A549 (cell line): Measurements from ENCODE around the gene CHD6. TPM values are rescaled to one million over a fixed set of nuclear protein-coding genes. Genes with fewer than 3 reads are reported as not detected.

Experiments
- ATAC-seq, 2 experiments: fragments of 200-7000 bp in 1 of 2; fragments of >200 bp in 1 of 2; cut with Nextera tagmentation in 1 of 2; cut with Tn5 transposase in 1 of 2; 3 replicates each; pipeline versions ENCODE4 v1.8.0 to v1.9.1; 2018 to 2020; ENCODE audit warnings: mild to moderate bottlenecking in 1 of 2, moderate library complexity in 1 of 2
- CTCF ChIA-PET: fragments of 300-600 bp; sonication (Branson Sonifier 250); formaldehyde crosslinking; extraction: SDS; loops from one replicate; lab custom pipeline; 2021; ENCODE audit warnings: antibody characterized with exemption, inconsistent platforms; lab: Yijun Ruan, JAX
- POLR2A ChIA-PET: fragments of 350-600 bp; formaldehyde crosslinking; extraction: SDS; loops from one replicate; lab custom pipeline; 2021; ENCODE audit warnings: antibody characterized with exemption, inconsistent platforms; lab: Yijun Ruan, JAX
- DNase-seq, 2 experiments: peaks; one replicate each; pipeline versions ENCODE4 v3.0.0 to v3.0.0-alpha.2; 2011 to 2016; ENCODE audit warnings: low read depth in 1 of 2, low spot score in 1 of 2
- FAIRE-seq: peaks from 2 replicates; lab custom pipeline; 2011; peaks lifted over from hg19 to GRCh38; lab: Jason Lieb, UNC
- H3K27ac ChIP-seq, 2 experiments: fragments of >200 bp; sonication (Bioruptor Twin); formaldehyde crosslinking; 3 replicates each; pipeline ENCODE4 v1.5.1; 2016 to 2017
- H3K4me1 ChIP-seq: fragments of >200 bp; sonication (Bioruptor Twin); formaldehyde crosslinking; 3 replicates; pipeline ENCODE4 v1.6.1; 2016
- H3K4me2 ChIP-seq: fragments of >200 bp; sonication (Bioruptor Twin); formaldehyde crosslinking; 3 replicates; pipeline ENCODE4 v1.6.1; 2016
- H3K4me3 ChIP-seq: fragments of >200 bp; sonication (Bioruptor Twin); formaldehyde crosslinking; 3 replicates; pipeline ENCODE4 v1.5.1; 2016
- H3K9me3 ChIP-seq: fragments of >200 bp; sonication (Bioruptor Twin); formaldehyde crosslinking; 3 replicates; pipeline ENCODE4 v1.6.1; 2016
- CBX2 ChIP-seq: fragments of 200-600 bp; sonication (generic); IDR thresholded peaks from 2 replicates; pipeline ENCODE4 v1.6.1; 2016; ENCODE audit warnings: low read depth, mild to moderate bottlenecking, borderline replicate concordance
- CBX8 ChIP-seq: fragments of 200-600 bp; sonication (generic); IDR thresholded peaks from 2 replicates; pipeline ENCODE4 v1.6.1; 2016
- CEBPB ChIP-seq, 2 experiments: fragments of >200 bp in 1 of 2; sonication (Bioruptor Twin) in 1 of 2; formaldehyde crosslinking in 1 of 2; IDR thresholded peaks; 2 replicates each; pipeline ENCODE4 v1.6.1; 2012 to 2016
- CHD2 ChIP-seq: fragments of 150-350 bp; IDR thresholded peaks from 2 replicates; pipeline ENCODE4 v1.6.1; 2014; ENCODE audit warnings: low read length; ENCODE audit not compliant: partially characterized antibody
- E2F6 ChIP-seq: IDR thresholded peaks from 2 replicates; pipeline ENCODE4 v1.6.1; 2012; ENCODE audit warnings: low read depth, borderline replicate concordance
- EHF ChIP-seq: fragments of 250-450 bp; sonication (Bioruptor Pico); IDR thresholded peaks from 2 replicates; pipeline ENCODE4 v1.5.0; 2020; ENCODE audit warnings: mild to moderate bottlenecking
- FOSB ChIP-seq: fragments of 250-450 bp; sonication (Bioruptor Pico); IDR thresholded peaks from 2 replicates; pipeline ENCODE4 v1.5.0; 2020; ENCODE audit warnings: mild to moderate bottlenecking, moderate library complexity
- FOSL2 ChIP-seq, 2 experiments: fragments of 450-650 bp in 1 of 2; fragments of >200 bp in 1 of 2; sonication (Bioruptor Twin) in 1 of 2; formaldehyde crosslinking; IDR thresholded peaks; 2 replicates each; pipeline versions ENCODE4 v1.5.0 to v1.6.1; 2016 to 2020; ENCODE audit warnings: mild to moderate bottlenecking in 1 of 2, moderate library complexity in 1 of 2
- HEYL ChIP-seq: fragments of 250-450 bp; sonication (Bioruptor Pico); IDR thresholded peaks from 2 replicates; pipeline ENCODE4 v1.8.0; 2021; ENCODE audit warnings: mild to moderate bottlenecking, moderate library complexity
- HOXA7 ChIP-seq: fragments of 250-450 bp; sonication (Bioruptor Pico); IDR thresholded peaks from 2 replicates; pipeline ENCODE4 v1.5.0; 2020; ENCODE audit warnings: mild to moderate bottlenecking, moderate library complexity
- HOXB5 ChIP-seq: fragments of 250-450 bp; sonication (Bioruptor Pico); IDR thresholded peaks from 2 replicates; pipeline ENCODE4 v1.5.0; 2020; ENCODE audit warnings: mild to moderate bottlenecking, moderate library complexity
- MAFK ChIP-seq: fragments of 450-650 bp; IDR thresholded peaks from 2 replicates; pipeline ENCODE4 v1.6.1; 2014; ENCODE audit not compliant: partially characterized antibody
- NFE2L2 ChIP-seq: fragments of 150-350 bp; conservative IDR thresholded peaks from 2 replicates; pipeline ENCODE4 v1.6.1; 2014; ENCODE audit warnings: low read length
- NPAS2 ChIP-seq: fragments of 250-450 bp; sonication (Bioruptor Pico); IDR thresholded peaks from 2 replicates; pipeline ENCODE4 v1.8.0; 2022; ENCODE audit warnings: mild to moderate bottlenecking, moderate library complexity, borderline replicate concordance
- NR3C1 ChIP-seq: fragments of >200 bp; sonication (Bioruptor Twin); formaldehyde crosslinking; IDR thresholded peaks from 3 replicates; pipeline ENCODE4 v1.6.1; 2017
- POLR2A ChIP-seq: IDR thresholded peaks from 2 replicates; pipeline ENCODE4 v1.6.1; 2012; ENCODE audit warnings: mild to moderate bottlenecking, low read length
- POLR2AphosphoS2 ChIP-seq: conservative IDR thresholded peaks from 2 replicates; pipeline ENCODE4 v1.6.1; 2012; ENCODE audit warnings: low read length, improper control_type of control experiment, inconsistent platforms
- SREBF2 ChIP-seq: fragments of 450-650 bp; IDR thresholded peaks from 2 replicates; pipeline ENCODE4 v1.6.1; 2014; ENCODE audit warnings: mild to moderate bottlenecking, moderate library complexity
- TP53 ChIP-seq: fragments of 250-450 bp; sonication (Bioruptor Pico); IDR thresholded peaks from 2 replicates; pipeline ENCODE4 v1.5.0; 2021; ENCODE audit warnings: mild to moderate bottlenecking, moderate library complexity
- USF2 ChIP-seq: fragments of 450-650 bp; IDR thresholded peaks from 2 replicates; pipeline ENCODE4 v1.6.1; 2014; ENCODE audit warnings: antibody characterized with exemption
- ZNF302 ChIP-seq: fragments of 250-450 bp; sonication (Bioruptor Pico); IDR thresholded peaks from 2 replicates; pipeline ENCODE4 v1.9.0; 2021; ENCODE audit warnings: inconsistent platforms, mild to moderate bottlenecking, moderate library complexity
- ZSCAN20 ChIP-seq: fragments of 250-450 bp; sonication (Bioruptor Pico); IDR thresholded peaks from 2 replicates; pipeline ENCODE4 v1.8.0; 2022; ENCODE audit warnings: mild to moderate bottlenecking, moderate library complexity
- WGBS: methylation state at CpG from one replicate; pipeline ENCODE4 v1.1.6; 2017; ENCODE audit errors: missing lambda C conversion rate; 5-methylcytosine and 5-hydroxymethylcytosine counted together
- polyA plus RNA-seq, 4 experiments: library from polyadenylated mRNA; depleted of rRNA in 3 of 4; stranded (reverse); fragments of >200 nt; fragmentation: RNase III in 1 of 4; extraction: RNeasy Plus Mini Kit Qiagen cat#74134 plus additional on column Dnase treatment in 1 of 4; gene quantifications; 2 replicates in 3 of 4; 3 replicates in 1 of 4; pipeline ENCODE4 v1.2.3, GENCODE V29; 2011 to 2017
- TF ChIP-seq, protein P1 (sequence below): fragments of >200 bp; sonication (Bioruptor Twin); formaldehyde crosslinking; IDR thresholded peaks from 3 replicates; pipeline ENCODE4 v1.6.1; 2016
- TF ChIP-seq, protein P2 (sequence below): fragments of 150-350 bp; IDR thresholded peaks from 2 replicates; pipeline ENCODE4 v1.6.1; 2014; ENCODE audit warnings: low read depth, mild to moderate bottlenecking, low read length

Gene CHD6
- polyA plus RNA-seq, 2 of the 4 experiments (the other 2 are of a cell fraction) = 8.2 to 22.6 TPM

DNA sequence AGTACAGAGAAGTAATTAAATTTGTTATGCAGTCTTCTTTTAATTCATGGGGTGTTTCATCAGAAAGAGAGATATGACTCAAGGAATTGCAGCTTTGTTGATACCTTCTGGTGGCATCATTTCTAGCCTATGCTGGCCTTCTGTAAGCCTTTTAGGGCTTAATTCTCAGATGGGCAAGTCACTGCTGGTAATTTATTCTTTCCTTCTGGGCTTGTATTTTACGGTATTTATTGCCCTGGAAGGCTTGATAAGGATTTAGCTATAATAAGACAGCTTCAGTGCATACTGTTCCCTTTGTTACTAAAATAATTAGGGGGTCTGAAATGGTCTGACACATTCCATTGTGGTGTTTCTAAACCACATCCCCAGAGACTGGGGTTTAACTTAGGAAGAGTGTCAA, 193.6 kb downstream of the CHD6 start:
- ATAC-seq = no peak
- Histone ChIP-seq H3K4me3 (no peak overlapping the region), H3K4me1 (peaks cover 9% of the 10 kb centered on the region; the same call in 2 of the 3 replicates), H3K27ac (no peak overlapping the region), H3K9me3 (no peaks in the 10 kb centered on the region), H3K4me2 (no peak overlapping the region)
- 94% methylated on average over 1 of the region's 1 CpG for WGBS
- CTCF ChIA-PET = interaction anchor here (1.2 to 2.3 kb wide), 3 partner anchors 8 to 27 kb away, joined by 3 to 9 read pairs (median 7); no protein-coding TSS in a partner anchor
- DNase-seq = no peak
- no peak for FAIRE-seq
- POLR2A ChIA-PET = no interaction called here
- no peak for TF ChIP-seq HEYL (CRISPR knock-in tag)
- no peak for TF ChIP-seq ZSCAN20 (CRISPR knock-in tag)
- no peak for TF ChIP-seq FOSB (CRISPR knock-in tag)
- TF ChIP-seq, protein P1, sequence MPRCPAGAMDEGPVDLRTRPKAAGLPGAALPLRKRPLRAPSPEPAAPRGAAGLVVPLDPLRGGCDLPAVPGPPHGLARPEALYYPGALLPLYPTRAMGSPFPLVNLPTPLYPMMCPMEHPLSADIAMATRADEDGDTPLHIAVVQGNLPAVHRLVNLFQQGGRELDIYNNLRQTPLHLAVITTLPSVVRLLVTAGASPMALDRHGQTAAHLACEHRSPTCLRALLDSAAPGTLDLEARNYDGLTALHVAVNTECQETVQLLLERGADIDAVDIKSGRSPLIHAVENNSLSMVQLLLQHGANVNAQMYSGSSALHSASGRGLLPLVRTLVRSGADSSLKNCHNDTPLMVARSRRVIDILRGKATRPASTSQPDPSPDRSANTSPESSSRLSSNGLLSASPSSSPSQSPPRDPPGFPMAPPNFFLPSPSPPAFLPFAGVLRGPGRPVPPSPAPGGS = no peak
- no peak for TF ChIP-seq HOXB5
- no peak for TF ChIP-seq CEBPB (IDR thresholded peaks at IDR 0.05)
- TF ChIP-seq NFE2L2 = no peak
- no peak for TF ChIP-seq MAFK
- no peak for TF ChIP-seq NR3C1
- no peak for TF ChIP-seq TP53 (CRISPR knock-in tag)
- no peak for TF ChIP-seq NPAS2
- TF ChIP-seq CHD2 = no peak
- no peak for TF ChIP-seq POLR2AphosphoS2

GRCh38 chr20:41424011-41424410, 194.2 kb downstream of the CHD6 start:
- FAIRE-seq = no peak
- no peak overlapping the region for H3K4me2 ChIP-seq
- TF ChIP-seq USF2 = no peak
- no peak for TF ChIP-seq HOXB5
- no peak for TF ChIP-seq CBX8
- TF ChIP-seq HOXA7 = no peak
- TF ChIP-seq E2F6 = no peak
- TF ChIP-seq, all 56 proteins: peak for 0
- CTCF ChIA-PET = interaction anchor here (1.2 to 1.9 kb wide), 2 partner anchors 13 to 26 kb away, joined by 3 to 7 read pairs; no protein-coding TSS in a partner anchor
- H3K4me3 ChIP-seq = no peak overlapping the region
- POLR2A ChIA-PET = no interaction called here
- peaks cover 9% of the 10 kb centered on the region; the same call in 2 of the 3 replicates for H3K4me1 ChIP-seq
- WGBS = 95% methylated on average over 3 of the region's 3 CpGs
- no peak for ATAC-seq
- no peaks in the 10 kb centered on the region for H3K9me3 ChIP-seq
- H3K27ac ChIP-seq = no peak overlapping the region
- DNase-seq = no peak

DNA sequence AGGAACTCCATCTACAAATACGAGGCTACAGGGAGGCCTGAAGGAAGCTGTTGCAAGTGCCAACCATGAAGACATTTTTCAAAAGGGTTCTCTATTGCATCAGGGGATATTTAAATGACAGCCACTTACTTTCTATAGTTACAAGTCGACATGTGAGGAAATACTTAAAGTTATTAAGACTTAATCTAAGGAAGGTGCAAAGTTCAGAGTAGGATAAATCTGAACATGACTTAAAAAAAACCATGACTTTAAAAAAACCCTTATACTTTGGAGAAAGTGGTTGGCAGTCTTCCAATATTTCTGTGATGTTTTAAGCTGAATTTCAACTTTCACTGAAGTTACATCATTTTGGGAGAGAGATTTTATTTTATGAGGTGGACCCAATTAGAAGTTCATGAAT, 195.2 kb downstream of the CHD6 start:
- peaks cover under 1% of the 10 kb centered on the region; the same call in 1 of the 3 replicates for H3K4me1 ChIP-seq
- CTCF ChIA-PET = interaction anchor here (0.6 to 1.9 kb wide), 2 partner anchors 12 to 272 kb away, joined by 3 to 7 read pairs; no protein-coding TSS in a partner anchor
- FAIRE-seq (no peak), ATAC-seq (no peak), DNase-seq (no peak)
- H3K4me3 ChIP-seq = no peak overlapping the region
- 89% methylated on average over 2 of the region's 2 CpGs for WGBS
- no peak overlapping the region for H3K4me2 ChIP-seq
- TF ChIP-seq FOSL2 (IDR thresholded peaks at IDR 0.05) = no peak
- no peak for TF ChIP-seq FOSL2 (CRISPR knock-in tag; IDR thresholded peaks at IDR 0.05)
- POLR2A ChIA-PET = no interaction called here
- H3K27ac ChIP-seq = no peak overlapping the region
- H3K9me3 ChIP-seq = no peaks in the 10 kb centered on the region

DNA sequence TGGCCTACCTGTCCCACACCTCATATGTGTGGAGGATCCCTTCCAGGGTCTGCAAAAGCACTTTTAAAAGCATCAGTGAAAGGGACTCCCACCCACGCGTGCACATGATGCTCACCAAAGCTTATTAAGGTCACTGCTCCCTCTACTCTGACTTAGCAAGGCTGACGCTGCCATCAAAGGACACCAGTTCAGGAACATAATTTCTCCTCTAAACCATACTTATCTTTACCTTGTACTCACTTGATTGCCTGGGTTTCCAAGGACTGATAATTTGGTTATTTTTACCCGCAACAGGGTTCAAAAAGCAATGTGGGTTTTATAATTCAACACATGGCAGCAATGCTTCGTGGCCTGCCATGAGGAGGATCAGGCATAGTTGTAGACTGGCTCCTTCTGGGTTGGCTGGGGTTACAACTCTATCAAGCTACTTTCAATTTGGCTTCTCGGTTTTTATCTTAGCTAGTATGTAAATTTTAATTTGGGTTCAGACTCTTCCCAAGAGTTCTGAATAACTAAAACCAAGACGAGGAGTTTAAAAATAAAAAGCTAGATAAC, 199.4 kb downstream of the CHD6 start:
- H3K27ac ChIP-seq = no peak overlapping the region
- no peak for ATAC-seq

More for the DNA sequence above, 199.4 kb downstream of the CHD6 start:
- 89% methylated on average over 7 of the region's 7 CpGs for WGBS
- POLR2A ChIA-PET = no interaction called here
- H3K4me3 ChIP-seq = no peak overlapping the region
- TF ChIP-seq ZNF302 (CRISPR knock-in tag) (no peak), MAFK (no peak), CBX2 (no peak), SREBF2 (no peak), NR3C1 (no peak), FOSB (CRISPR knock-in tag) (no peak), POLR2A (no peak), EHF (no peak), POLR2AphosphoS2 (no peak), ZSCAN20 (CRISPR knock-in tag) (no peak)
- TF ChIP-seq, protein P2, sequence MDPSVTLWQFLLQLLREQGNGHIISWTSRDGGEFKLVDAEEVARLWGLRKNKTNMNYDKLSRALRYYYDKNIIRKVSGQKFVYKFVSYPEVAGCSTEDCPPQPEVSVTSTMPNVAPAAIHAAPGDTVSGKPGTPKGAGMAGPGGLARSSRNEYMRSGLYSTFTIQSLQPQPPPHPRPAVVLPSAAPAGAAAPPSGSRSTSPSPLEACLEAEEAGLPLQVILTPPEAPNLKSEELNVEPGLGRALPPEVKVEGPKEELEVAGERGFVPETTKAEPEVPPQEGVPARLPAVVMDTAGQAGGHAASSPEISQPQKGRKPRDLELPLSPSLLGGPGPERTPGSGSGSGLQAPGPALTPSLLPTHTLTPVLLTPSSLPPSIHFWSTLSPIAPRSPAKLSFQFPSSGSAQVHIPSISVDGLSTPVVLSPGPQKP = no peak
- H3K4me2 ChIP-seq = no peak overlapping the region
- H3K9me3 ChIP-seq = no peaks in the 10 kb centered on the region
- no peaks in the 10 kb centered on the region for H3K4me1 ChIP-seq
- no peak for DNase-seq
- FAIRE-seq = no peak
- CTCF ChIA-PET = interaction anchor here (2.5 kb wide), 1 partner anchor 10 kb away, joined by 6 read pairs; no protein-coding TSS in a partner anchor
